ENCODE data around the gene LPAR5.
A peak's percentile ranks its signal among the peaks of the same experiment; 100 is the strongest.

The LPAR5 gene

GRCh38 chr12:6635375-6635855 is 344 bp downstream of the LPAR5 start:
- peak; percentile 44 for DNase-seq

- DNase-seq, result no peak
These were observed 3.5 kb downstream of the LPAR5 start for GRCh38 chr12:6632026-6632983.

GRCh38 chr12:6631549-6631961 is 4.2 kb downstream of the LPAR5 start:
- no peak for DNase-seq

- DNase-seq, result no peak
These were observed 5.0 kb downstream of the LPAR5 start for GRCh38 chr12:6630736-6631135.

- DNase-seq, result peak; percentile 41
These were observed 8.1 kb downstream of the LPAR5 start for GRCh38 chr12:6627616-6628015.

GRCh38 chr12:6626654-6627283 is 9.0 kb downstream of the LPAR5 start:
- DNase-seq, result no peak

- DNase-seq, result no peak
These were observed 14.9 kb downstream of the LPAR5 start for GRCh38 chr12:6620885-6621274.

GRCh38 chr12:6620137-6620884 is 15.4 kb downstream of the LPAR5 start:
- peak; percentile 23 for DNase-seq

- DNase-seq, result no peak
These were observed 17.1 kb downstream of the LPAR5 start for GRCh38 chr12:6618483-6619225.

GRCh38 chr12:6615802-6616201 is 20.0 kb downstream of the LPAR5 start:
- no peak for DNase-seq

- DNase-seq, result no peak
These were observed 21.1 kb downstream of the LPAR5 start for GRCh38 chr12:6614513-6615172.

GRCh38 chr12:6613776-6614512 is 21.8 kb downstream of the LPAR5 start:
- peak; percentile 12 for DNase-seq

- no peak for DNase-seq
These were observed 22.6 kb downstream of the LPAR5 start for GRCh38 chr12:6613015-6613775.

GRCh38 chr12:6612652-6613014 is 23.1 kb downstream of the LPAR5 start:
- no peak for DNase-seq

- no peak for DNase-seq
These were observed 23.5 kb downstream of the LPAR5 start for GRCh38 chr12:6612247-6612646.

GRCh38 chr12:6608592-6609281 is 27.0 kb downstream of the LPAR5 start:
- DNase-seq, result peak; percentile 21

- DNase-seq, result peak; percentile 71
These were observed 27.8 kb downstream of the LPAR5 start for GRCh38 chr12:6607751-6608591.

GRCh38 chr12:6606331-6607131 is 29.2 kb downstream of the LPAR5 start:
- peak; percentile 69 for DNase-seq
